HEK293 (cell line): Measurements from ENCODE around the gene FGD6.

Experiments used
- CTCF ChIA-PET: fragments of 350-600 bp; formaldehyde crosslinking; extraction: SDS; loops from one replicate; lab custom pipeline; 2021; ENCODE audit warnings: antibody characterized with exemption; lab: Yijun Ruan, JAX
- POLR2A ChIA-PET: fragments of 300-600 bp; formaldehyde crosslinking; extraction: SDS; loops from one replicate; lab custom pipeline; 2020; ENCODE audit warnings: antibody characterized with exemption, inconsistent platforms; lab: Yijun Ruan, JAX
- H3K27ac ChIP-seq: fragments of 200-500 bp; sonication (Bioruptor generic); 2 replicates; pipeline ENCODE4 v1.5.1; 2014; ENCODE audit warnings: low read depth, low read length, control low read depth, inconsistent platforms; ENCODE audit errors: extremely low read depth
- H3K36me3 ChIP-seq, 2 experiments: fragments of 200-500 bp in 1 of 2; sonication (Bioruptor generic) in 1 of 2; 1 replicate in 1 of 2; 2 replicates in 1 of 2; pipeline ENCODE4 v1.5.1; 2014 to 2017; ENCODE audit warnings: inconsistent platforms in 2 of 2, low read length in 2 of 2; ENCODE audit not compliant: control insufficient read depth in 2 of 2, insufficient read depth in 1 of 2
- H3K4me1 ChIP-seq: fragments of 200-500 bp; sonication (Bioruptor generic); 2 replicates; pipeline ENCODE4 v1.5.1; 2014; ENCODE audit warnings: mild to moderate bottlenecking, low read length, inconsistent platforms; ENCODE audit not compliant: control insufficient read depth, insufficient read depth
- H3K4me3 ChIP-seq: 2 replicates; pipeline ENCODE4 v1.5.1; 2011; ENCODE audit warnings: low read depth, mild to moderate bottlenecking, control low read depth, low read length, moderate library complexity
- H3K9me3 ChIP-seq: fragments of 200-500 bp; sonication (Bioruptor generic); 2 replicates; pipeline ENCODE4 v1.5.1; 2014; ENCODE audit warnings: low read depth, low read length, inconsistent platforms; ENCODE audit not compliant: control insufficient read depth, insufficient read depth
- BCL11A ChIP-seq: fragments of 450-650 bp; formaldehyde crosslinking; IDR thresholded peaks from 2 replicates; pipeline ENCODE4 v1.5.1; 2016; ENCODE audit warnings: low read depth, missing biosample characterization, missing genetic modification characterization
- BCL11B ChIP-seq: fragments of 450-650 bp; formaldehyde crosslinking; IDR thresholded peaks from 2 replicates; pipeline ENCODE4 v1.5.1; 2016; ENCODE audit warnings: low read depth, missing biosample characterization, missing genetic modification characterization
- GLIS1 ChIP-seq: fragments of 450-650 bp; formaldehyde crosslinking; IDR thresholded peaks from 2 replicates; pipeline ENCODE4 v1.5.1; 2016; ENCODE audit warnings: missing biosample characterization, missing genetic modification characterization
- HOXC10 ChIP-seq: sonication (generic); formaldehyde crosslinking; IDR thresholded peaks from 2 replicates; pipeline ENCODE4 v1.8.1; 2023; ENCODE audit warnings: mild to moderate bottlenecking, missing genetic modification reagents
- PRDM1 ChIP-seq: fragments of 450-650 bp; formaldehyde crosslinking; IDR thresholded peaks from 2 replicates; pipeline ENCODE4; 2016; ENCODE audit warnings: missing biosample characterization, missing genetic modification characterization
- SP3 ChIP-seq: fragments of 450-650 bp; formaldehyde crosslinking; IDR thresholded peaks from 2 replicates; pipeline ENCODE4 v1.5.1; 2016; ENCODE audit warnings: missing biosample characterization, missing genetic modification characterization
- YY1 ChIP-seq: fragments of 450-650 bp; formaldehyde crosslinking; IDR thresholded peaks from 2 replicates; pipeline ENCODE4 v1.5.1; 2018; ENCODE audit warnings: missing biosample characterization, missing genetic modification characterization
- ZNF114 ChIP-seq: fragments of 450-650 bp; formaldehyde crosslinking; IDR thresholded peaks from 2 replicates; pipeline ENCODE4 v1.5.0; 2017; ENCODE audit warnings: missing biosample characterization, missing genetic modification characterization
- ZNF132 ChIP-seq: fragments of 450-650 bp; formaldehyde crosslinking; IDR thresholded peaks from 2 replicates; pipeline ENCODE4 v1.5.1; 2017; ENCODE audit warnings: missing biosample characterization, missing genetic modification characterization, borderline replicate concordance
- ZNF133 ChIP-seq: fragments of 450-650 bp; formaldehyde crosslinking; IDR thresholded peaks from 2 replicates; pipeline ENCODE4 v1.5.1; 2016; ENCODE audit warnings: missing biosample characterization, missing genetic modification characterization
- ZNF146 ChIP-seq: fragments of 450-650 bp; formaldehyde crosslinking; IDR thresholded peaks from 2 replicates; pipeline ENCODE4 v1.5.1; 2016; ENCODE audit warnings: missing biosample characterization, missing genetic modification characterization
- ZNF169 ChIP-seq: fragments of 450-650 bp; formaldehyde crosslinking; IDR thresholded peaks from 2 replicates; pipeline ENCODE4 v1.5.1; 2016; ENCODE audit warnings: missing biosample characterization, missing genetic modification characterization
- ZNF184 ChIP-seq: fragments of 450-650 bp; IDR thresholded peaks from 2 replicates; pipeline ENCODE4 v1.5.1; 2018; ENCODE audit warnings: missing biosample characterization, mild to moderate bottlenecking, missing genetic modification characterization
- ZNF211 ChIP-seq: fragments of 450-650 bp; formaldehyde crosslinking; IDR thresholded peaks from 2 replicates; pipeline ENCODE4 v1.5.1; 2016; ENCODE audit warnings: low read depth, missing biosample characterization, missing genetic modification characterization
- ZNF274 ChIP-seq, 2 experiments: fragments of 200-500 bp in 1 of 2; fragments of 450-650 bp in 1 of 2; sonication (Bioruptor generic) in 1 of 2; formaldehyde crosslinking in 1 of 2; IDR thresholded peaks; 2 replicates each; pipeline versions ENCODE4 v1.5.1 to v1.6.1; 2014 to 2016; ENCODE audit warnings: borderline replicate concordance in 1 of 2, inconsistent platforms in 1 of 2, low read length in 1 of 2, missing biosample characterization in 1 of 2, missing genetic modification characterization in 1 of 2
- ZNF354C ChIP-seq: fragments of 450-650 bp; formaldehyde crosslinking; IDR thresholded peaks from 2 replicates; pipeline ENCODE4 v1.5.1; 2016; ENCODE audit warnings: missing biosample characterization, missing genetic modification characterization, low read depth, borderline replicate concordance
- ZNF585B ChIP-seq: fragments of 450-650 bp; formaldehyde crosslinking; IDR thresholded peaks from 2 replicates; pipeline ENCODE4 v1.5.1; 2016; ENCODE audit warnings: missing biosample characterization, missing genetic modification characterization
- ZNF610 ChIP-seq: fragments of 450-650 bp; formaldehyde crosslinking; IDR thresholded peaks from 2 replicates; pipeline ENCODE4 v1.5.1; 2016; ENCODE audit warnings: missing biosample characterization, missing genetic modification characterization, borderline replicate concordance
- ZNF660 ChIP-seq: fragments of 450-650 bp; IDR thresholded peaks from 2 replicates; pipeline ENCODE4 v1.5.1; 2018; ENCODE audit warnings: missing biosample characterization, mild to moderate bottlenecking, missing genetic modification characterization
- ZNF664 ChIP-seq: fragments of 450-650 bp; formaldehyde crosslinking; IDR thresholded peaks from 2 replicates; pipeline ENCODE4 v1.5.1; 2016; ENCODE audit warnings: missing biosample characterization, missing genetic modification characterization
- TF ChIP-seq, protein P1 (sequence below): fragments of 450-650 bp; formaldehyde crosslinking; IDR thresholded peaks from 2 replicates; pipeline ENCODE4 v1.5.1; 2017; ENCODE audit warnings: missing biosample characterization, missing genetic modification characterization
- TF ChIP-seq, protein P2 (sequence below): fragments of 450-650 bp; formaldehyde crosslinking; IDR thresholded peaks from 2 replicates; pipeline ENCODE4 v1.5.1; 2017; ENCODE audit warnings: missing biosample characterization, missing genetic modification characterization
- TF ChIP-seq, protein P3 (sequence below): fragments of 450-650 bp; formaldehyde crosslinking; IDR thresholded peaks from 2 replicates; pipeline ENCODE4 v1.5.1; 2016; ENCODE audit warnings: missing biosample characterization, missing genetic modification characterization
- TF ChIP-seq, protein P4 (sequence below): fragments of 450-650 bp; formaldehyde crosslinking; IDR thresholded peaks from 2 replicates; pipeline ENCODE4 v1.5.1; 2016; ENCODE audit warnings: missing biosample characterization, missing genetic modification characterization
- TF ChIP-seq, protein P5 (sequence below): fragments of 450-650 bp; formaldehyde crosslinking; IDR thresholded peaks from 2 replicates; pipeline ENCODE4 v1.5.1; 2016; ENCODE audit warnings: missing biosample characterization, missing genetic modification characterization

The FGD6 gene

DNA sequence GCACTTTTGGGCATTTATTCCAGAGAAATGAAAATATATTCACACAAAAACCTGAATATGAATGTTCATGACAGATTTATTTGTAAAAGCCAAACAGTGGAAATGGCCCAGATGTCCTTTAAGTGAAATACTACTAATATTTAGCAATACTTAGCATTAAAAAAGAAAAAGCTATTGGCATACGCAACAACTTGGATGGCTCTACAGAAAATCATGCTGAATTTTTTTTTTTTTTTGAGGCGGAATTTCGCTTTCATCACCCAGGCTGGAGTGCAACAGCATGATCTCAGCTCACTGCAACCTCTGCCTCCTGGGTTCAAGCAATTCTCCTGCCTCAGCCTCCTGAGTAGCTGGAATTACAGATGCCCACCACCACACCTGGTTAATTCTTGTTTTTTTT lies 24.1 kb downstream of the FGD6 start:
- Histone ChIP-seq H3K4me1 (peaks cover 6% of the 10 kb centered on the region; the same call in 1 of the 2 replicates), H3K36me3 (no peaks in the 10 kb centered on the region), H3K4me3 (no peak overlapping the region), H3K27ac (no peak overlapping the region), H3K9me3 (no peaks in the 10 kb centered on the region)
- ChIA-PET CTCF (interaction anchor here (0.7 kb wide), 1 partner anchor 12 kb away, joined by 3 read pairs; no protein-coding TSS in a partner anchor), POLR2A (interaction anchor here (1.2 kb wide), 1 partner anchor 24 kb away, joined by 3 read pairs; the partner anchor contains the start of genes FGD6 and VEZT)
- TF ChIP-seq ZNF146 (tag by site-specific recombination) = no peak
- TF ChIP-seq, protein P1, sequence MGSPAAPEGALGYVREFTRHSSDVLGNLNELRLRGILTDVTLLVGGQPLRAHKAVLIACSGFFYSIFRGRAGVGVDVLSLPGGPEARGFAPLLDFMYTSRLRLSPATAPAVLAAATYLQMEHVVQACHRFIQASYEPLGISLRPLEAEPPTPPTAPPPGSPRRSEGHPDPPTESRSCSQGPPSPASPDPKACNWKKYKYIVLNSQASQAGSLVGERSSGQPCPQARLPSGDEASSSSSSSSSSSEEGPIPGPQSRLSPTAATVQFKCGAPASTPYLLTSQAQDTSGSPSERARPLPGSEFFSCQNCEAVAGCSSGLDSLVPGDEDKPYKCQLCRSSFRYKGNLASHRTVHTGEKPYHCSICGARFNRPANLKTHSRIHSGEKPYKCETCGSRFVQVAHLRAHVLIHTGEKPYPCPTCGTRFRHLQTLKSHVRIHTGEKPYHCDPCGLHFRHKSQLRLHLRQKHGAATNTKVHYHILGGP (tag by site-specific recombination) = no peak
- no peak for TF ChIP-seq ZNF610
- TF ChIP-seq ZNF354C (tag by site-specific recombination) = no peak
- TF ChIP-seq, protein P2, sequence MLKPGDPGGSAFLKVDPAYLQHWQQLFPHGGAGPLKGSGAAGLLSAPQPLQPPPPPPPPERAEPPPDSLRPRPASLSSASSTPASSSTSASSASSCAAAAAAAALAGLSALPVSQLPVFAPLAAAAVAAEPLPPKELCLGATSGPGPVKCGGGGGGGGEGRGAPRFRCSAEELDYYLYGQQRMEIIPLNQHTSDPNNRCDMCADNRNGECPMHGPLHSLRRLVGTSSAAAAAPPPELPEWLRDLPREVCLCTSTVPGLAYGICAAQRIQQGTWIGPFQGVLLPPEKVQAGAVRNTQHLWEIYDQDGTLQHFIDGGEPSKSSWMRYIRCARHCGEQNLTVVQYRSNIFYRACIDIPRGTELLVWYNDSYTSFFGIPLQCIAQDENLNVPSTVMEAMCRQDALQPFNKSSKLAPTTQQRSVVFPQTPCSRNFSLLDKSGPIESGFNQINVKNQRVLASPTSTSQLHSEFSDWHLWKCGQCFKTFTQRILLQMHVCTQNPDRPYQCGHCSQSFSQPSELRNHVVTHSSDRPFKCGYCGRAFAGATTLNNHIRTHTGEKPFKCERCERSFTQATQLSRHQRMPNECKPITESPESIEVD (tag by site-specific recombination) = no peak
- TF ChIP-seq BCL11B = no peak
- no peak for TF ChIP-seq ZNF211 (tag by site-specific recombination)
- TF ChIP-seq ZNF664 = no peak
- TF ChIP-seq, protein P3, sequence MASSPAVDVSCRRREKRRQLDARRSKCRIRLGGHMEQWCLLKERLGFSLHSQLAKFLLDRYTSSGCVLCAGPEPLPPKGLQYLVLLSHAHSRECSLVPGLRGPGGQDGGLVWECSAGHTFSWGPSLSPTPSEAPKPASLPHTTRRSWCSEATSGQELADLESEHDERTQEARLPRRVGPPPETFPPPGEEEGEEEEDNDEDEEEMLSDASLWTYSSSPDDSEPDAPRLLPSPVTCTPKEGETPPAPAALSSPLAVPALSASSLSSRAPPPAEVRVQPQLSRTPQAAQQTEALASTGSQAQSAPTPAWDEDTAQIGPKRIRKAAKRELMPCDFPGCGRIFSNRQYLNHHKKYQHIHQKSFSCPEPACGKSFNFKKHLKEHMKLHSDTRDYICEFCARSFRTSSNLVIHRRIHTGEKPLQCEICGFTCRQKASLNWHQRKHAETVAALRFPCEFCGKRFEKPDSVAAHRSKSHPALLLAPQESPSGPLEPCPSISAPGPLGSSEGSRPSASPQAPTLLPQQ (tag by site-specific recombination) = no peak
- no peak for TF ChIP-seq ZNF660 (tag by site-specific recombination)
- TF ChIP-seq SP3 = no peak
- TF ChIP-seq ZNF132 (tag by site-specific recombination) = no peak
- no peak for TF ChIP-seq HOXC10
- TF ChIP-seq ZNF169 (tag by site-specific recombination) = no peak
- TF ChIP-seq, protein P4, sequence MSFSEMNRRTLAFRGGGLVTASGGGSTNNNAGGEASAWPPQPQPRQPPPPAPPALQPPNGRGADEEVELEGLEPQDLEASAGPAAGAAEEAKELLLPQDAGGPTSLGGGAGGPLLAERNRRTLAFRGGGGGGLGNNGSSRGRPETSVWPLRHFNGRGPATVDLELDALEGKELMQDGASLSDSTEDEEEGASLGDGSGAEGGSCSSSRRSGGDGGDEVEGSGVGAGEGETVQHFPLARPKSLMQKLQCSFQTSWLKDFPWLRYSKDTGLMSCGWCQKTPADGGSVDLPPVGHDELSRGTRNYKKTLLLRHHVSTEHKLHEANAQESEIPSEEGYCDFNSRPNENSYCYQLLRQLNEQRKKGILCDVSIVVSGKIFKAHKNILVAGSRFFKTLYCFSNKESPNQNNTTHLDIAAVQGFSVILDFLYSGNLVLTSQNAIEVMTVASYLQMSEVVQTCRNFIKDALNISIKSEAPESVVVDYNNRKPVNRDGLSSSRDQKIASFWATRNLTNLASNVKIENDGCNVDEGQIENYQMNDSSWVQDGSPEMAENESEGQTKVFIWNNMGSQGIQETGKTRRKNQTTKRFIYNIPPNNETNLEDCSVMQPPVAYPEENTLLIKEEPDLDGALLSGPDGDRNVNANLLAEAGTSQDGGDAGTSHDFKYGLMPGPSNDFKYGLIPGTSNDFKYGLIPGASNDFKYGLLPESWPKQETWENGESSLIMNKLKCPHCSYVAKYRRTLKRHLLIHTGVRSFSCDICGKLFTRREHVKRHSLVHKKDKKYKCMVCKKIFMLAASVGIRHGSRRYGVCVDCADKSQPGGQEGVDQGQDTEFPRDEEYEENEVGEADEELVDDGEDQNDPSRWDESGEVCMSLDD = no peak
- no peak for TF ChIP-seq YY1 (tag by site-specific recombination)

DNA sequence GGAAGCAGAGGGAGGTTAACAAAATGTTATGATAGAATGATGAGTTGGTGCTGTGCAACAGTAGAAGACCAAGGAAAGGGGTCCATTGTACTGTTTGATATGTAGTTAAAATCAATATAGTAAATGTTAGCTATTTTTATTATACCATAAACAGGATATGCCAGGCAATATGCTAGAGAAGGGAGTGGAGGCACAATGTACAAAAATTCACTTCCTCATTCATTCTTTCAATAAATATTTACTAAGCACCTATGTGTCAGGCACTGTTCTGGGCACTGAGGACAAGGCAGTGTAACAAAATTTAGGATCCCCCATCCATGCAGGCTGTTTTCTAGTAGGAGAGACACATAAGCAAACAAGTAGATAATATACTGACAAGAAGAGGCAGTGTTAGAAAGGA lies 25.0 kb downstream of the FGD6 start:
- no peaks in the 10 kb centered on the region for H3K9me3 ChIP-seq
- peaks cover 10% of the 10 kb centered on the region; the same call in 1 of the 2 replicates for H3K4me1 ChIP-seq
- no peak overlapping the region for H3K27ac ChIP-seq
- CTCF ChIA-PET = interaction anchor here (1.1 kb wide), 1 partner anchor 25 kb away, joined by 5 read pairs; the partner anchor contains the start of genes FGD6 and VEZT
- no peak for TF ChIP-seq ZNF274 (IDR thresholded peaks at IDR 0.05; ENCODE audit: low read length)
- TF ChIP-seq ZNF274 (tag by site-specific recombination; IDR thresholded peaks at IDR 0.05; ENCODE audit: borderline replicate concordance) = no peak
- TF ChIP-seq BCL11A = no peak
- no peak for TF ChIP-seq ZNF114 (tag by site-specific recombination)
- TF ChIP-seq HOXC10 = no peak
- TF ChIP-seq, protein P5, sequence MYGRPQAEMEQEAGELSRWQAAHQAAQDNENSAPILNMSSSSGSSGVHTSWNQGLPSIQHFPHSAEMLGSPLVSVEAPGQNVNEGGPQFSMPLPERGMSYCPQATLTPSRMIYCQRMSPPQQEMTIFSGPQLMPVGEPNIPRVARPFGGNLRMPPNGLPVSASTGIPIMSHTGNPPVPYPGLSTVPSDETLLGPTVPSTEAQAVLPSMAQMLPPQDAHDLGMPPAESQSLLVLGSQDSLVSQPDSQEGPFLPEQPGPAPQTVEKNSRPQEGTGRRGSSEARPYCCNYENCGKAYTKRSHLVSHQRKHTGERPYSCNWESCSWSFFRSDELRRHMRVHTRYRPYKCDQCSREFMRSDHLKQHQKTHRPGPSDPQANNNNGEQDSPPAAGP (tag by site-specific recombination) = no peak
- TF ChIP-seq ZNF133 (tag by site-specific recombination) = no peak
- no peak for TF ChIP-seq GLIS1 (tag by site-specific recombination)
- no peak for TF ChIP-seq PRDM1 (tag by site-specific recombination)
- TF ChIP-seq ZNF585B = no peak
- TF ChIP-seq ZNF184 (tag by site-specific recombination) = no peak
- no peaks in the 10 kb centered on the region for H3K36me3 ChIP-seq
- POLR2A ChIA-PET = interaction anchor here (1.2 kb wide), 1 partner anchor 25 kb away, joined by 3 read pairs; the partner anchor contains the start of genes FGD6 and VEZT
- H3K4me3 ChIP-seq = no peak overlapping the region
